T-helper 22 cell (primary cell): ENCODE measurements around the gene SYNE2.
"Not testable (repeated sequence)": the region's sequence is repeated elsewhere in the genome, so short reads cannot be mapped to it uniquely, and the experiment has no call there.

Experiments
- DNase-seq: peaks from one replicate; pipeline ENCODE4 v3.0.0-alpha.2; 2020; ENCODE audit warnings: low read depth

The SYNE2 gene

GRCh38 chr14:64012720-64013119 is 159.9 kb downstream of the SYNE2 start:
- no peak for DNase-seq

DNA sequence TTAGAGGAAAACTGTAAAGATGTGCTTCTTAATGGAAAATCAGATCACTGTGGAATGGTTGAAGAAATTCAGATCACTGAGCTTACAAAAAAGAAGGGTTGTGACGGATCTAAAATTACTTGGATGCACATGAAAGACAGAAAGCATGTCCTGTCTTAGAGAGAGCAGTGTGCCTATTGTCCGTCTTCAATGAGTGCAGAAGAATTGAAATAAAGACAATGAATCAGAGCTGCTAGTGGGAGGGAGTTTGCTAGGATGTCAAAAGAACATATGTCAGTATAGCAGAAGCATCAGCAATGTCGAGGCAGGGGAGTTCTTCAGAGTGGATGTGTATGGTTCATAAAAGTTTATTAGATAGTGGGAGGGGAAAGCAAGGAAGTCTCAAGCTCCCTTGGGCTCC is 172.7 kb downstream of the SYNE2 start:
- no peak for DNase-seq

GRCh38 chr14:64026600-64026999 is 173.8 kb downstream of the SYNE2 start:
- no peak for DNase-seq

DNA sequence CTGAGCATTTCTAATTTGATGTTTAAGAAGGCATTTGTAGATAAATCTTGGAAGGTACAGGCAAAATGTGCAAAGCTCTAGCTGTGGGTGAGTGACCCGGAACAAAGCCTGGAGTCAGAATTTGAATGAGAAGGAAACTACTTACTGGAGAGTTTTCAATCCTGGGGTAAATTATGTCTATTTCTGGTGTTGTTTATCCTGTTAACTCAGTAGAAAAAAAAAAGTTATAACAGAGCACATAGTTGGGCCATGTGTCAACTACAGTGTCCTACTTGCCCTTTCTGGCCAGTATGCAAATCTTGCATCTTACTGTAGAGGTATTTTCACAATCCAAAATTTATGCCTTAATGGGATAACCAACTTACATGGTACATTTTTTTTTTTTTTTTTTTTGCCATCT is 182.3 kb downstream of the SYNE2 start:
- DNase-seq = no peak

- not testable (repeated sequence) for DNase-seq
Measured at GRCh38 chr14:64037869-64038745, 185.3 kb downstream of the SYNE2 start.

GRCh38 chr14:64038841-64039542 is 186.2 kb downstream of the SYNE2 start:
- DNase-seq = no peak

GRCh38 chr14:64040044-64040443 is 187.2 kb downstream of the SYNE2 start:
- DNase-seq = no peak

DNA sequence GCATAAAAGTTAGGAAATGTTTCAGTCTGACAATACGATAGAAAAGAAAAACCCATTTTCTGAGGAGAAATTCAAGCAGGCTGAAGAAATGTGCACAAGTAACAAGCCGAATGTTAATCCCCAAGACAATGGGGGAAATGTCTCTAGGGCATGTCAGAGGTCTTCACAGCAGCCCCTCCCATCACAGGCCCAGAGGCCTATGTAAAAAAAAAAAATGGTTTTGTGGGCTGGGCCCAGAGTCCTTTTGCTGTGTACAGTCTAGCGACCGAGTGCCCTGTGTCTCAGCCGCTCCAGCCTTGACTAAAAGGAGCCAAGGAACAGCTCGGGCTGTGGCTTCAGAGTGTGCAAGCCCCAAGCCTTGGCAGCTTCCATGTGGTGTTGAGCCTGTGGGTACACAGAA is 190.5 kb downstream of the SYNE2 start:
- DNase-seq = not testable (repeated sequence)

- no peak for DNase-seq
Measured at GRCh38 chr14:64045091-64045490, 192.3 kb downstream of the SYNE2 start.

DNA sequence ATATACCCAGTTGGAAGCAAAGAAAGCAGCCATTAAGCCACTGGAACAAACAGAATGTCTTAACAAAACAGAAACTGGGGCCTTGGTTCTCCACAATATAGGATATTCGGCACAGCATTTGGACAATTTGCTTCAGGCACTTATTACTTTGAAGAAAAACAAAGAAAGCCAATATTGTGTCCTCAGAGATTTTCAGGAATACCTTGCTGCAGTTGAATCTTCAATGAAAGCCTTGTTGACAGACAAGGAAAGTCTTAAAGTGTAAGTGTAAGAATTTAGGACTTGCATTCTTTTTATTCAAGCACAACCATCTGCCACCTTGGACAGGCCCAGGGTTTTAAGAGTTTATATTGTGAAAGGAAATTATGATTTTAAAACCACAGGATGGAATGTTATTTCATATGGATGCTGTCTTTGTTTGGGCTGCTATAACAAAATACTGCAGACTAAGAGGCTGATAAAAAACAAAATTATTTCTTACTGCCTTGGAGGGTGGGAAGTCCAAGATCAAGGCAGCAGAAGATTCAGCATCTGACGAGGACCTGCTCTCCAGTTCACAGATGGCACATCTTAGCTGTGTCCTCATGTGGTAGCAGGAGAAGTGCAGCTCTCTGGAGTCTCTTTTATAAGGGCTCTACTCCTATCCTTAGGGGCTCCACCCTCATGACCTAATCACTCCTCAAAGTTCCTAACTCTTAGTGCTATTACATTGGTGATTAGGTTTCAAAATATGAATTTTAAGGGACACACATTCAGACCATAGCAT is 197.0 kb downstream of the SYNE2 start:
- no peak for DNase-seq

GRCh38 chr14:64053694-64054669 is 201.2 kb downstream of the SYNE2 start:
- DNase-seq = no peak

DNA sequence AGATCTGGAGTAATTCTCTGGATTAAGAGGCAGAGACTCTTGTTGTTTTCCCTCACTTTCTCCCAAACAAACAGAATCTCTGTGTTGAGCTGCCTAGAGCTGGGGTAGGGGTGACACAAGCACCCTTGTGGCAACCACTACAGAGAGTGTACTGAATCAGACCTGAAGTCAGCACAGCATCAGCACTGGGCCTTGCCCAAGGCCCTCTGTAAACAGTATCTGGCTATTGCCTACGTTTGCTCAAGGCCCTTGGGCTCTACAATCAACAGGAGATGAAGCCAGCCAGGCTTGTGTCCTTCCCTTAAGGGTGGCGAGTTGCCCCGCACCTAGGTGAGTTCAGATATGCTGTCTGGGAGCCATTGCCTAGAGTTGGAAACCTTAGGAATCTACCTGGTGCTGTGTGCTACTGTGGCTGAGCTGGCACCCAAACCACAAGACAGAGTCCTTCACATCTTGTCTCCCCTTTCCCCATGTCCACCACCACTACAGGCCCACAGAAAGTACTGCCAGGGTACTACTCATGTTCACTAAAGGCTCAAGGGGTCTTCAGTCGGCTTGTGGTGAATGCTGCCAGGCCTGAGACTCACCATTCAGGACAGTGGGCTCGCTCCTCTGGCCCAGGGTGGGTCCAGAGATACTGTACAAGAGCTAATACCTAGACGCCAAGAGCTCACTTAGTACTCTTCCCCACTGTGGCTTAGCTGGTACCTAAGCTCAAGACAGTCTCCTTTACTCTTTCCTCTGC is 206.8 kb downstream of the SYNE2 start:
- no peak for DNase-seq

- DNase-seq = no peak
Measured at GRCh38 chr14:64060199-64060545, 207.4 kb downstream of the SYNE2 start.

- DNase-seq = no peak
Measured at GRCh38 chr14:64060648-64061096, 207.9 kb downstream of the SYNE2 start.

DNA sequence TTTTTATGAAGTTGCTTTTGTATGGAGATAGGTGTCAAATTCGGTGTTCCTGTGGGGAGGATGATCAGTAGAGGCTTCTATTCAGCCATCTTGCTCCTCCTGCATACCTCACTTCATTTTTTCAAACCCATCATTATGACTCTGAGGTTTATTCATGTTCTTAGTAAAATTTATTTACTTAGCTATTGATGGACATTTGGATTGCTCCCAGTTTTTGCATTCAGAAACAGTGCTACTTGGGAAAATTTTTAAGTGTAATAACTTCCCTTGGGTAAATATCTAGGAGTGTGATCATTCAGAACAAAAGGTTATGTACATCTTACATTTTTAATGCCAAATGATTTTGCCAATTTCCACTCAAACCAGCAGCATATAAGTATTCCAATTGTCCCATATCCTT is 208.3 kb downstream of the SYNE2 start:
- no peak for DNase-seq

GRCh38 chr14:64061706-64062105 is 208.9 kb downstream of the SYNE2 start:
- DNase-seq = no peak

DNA sequence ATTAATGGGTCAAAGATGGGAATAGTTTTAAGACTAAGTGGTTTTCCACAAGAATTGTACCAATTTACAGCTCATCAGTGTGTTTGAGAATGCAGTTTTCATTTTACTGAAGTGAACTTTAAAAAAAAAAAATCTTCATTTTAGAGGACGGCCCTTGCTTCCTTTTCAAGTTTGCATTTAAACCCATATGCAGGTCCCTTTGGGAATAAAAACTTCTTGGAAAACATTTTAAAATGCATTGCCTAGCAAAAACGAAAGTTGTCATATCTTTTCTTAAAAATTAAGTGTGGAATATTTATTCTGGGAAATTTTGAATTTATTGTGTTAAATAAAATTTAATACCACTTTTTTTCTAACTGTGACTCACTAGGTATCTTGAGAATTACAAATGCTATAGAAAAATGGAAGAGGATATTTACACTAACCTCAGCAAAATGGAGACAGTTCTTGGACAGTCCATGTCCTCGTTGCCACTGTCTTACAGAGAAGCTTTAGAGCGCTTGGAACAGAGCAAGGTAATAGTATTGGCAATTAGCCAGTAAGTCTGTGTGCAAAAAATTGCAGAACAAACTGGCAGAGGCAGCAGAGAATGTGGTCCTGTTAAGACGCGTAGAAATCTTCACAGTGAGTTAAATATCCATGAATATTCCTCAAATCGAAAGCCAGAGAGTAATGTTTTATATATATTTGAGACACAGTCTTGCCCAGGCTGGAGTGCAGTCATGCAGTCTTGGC is 209.7 kb downstream of the SYNE2 start:
- DNase-seq = no peak

DNA sequence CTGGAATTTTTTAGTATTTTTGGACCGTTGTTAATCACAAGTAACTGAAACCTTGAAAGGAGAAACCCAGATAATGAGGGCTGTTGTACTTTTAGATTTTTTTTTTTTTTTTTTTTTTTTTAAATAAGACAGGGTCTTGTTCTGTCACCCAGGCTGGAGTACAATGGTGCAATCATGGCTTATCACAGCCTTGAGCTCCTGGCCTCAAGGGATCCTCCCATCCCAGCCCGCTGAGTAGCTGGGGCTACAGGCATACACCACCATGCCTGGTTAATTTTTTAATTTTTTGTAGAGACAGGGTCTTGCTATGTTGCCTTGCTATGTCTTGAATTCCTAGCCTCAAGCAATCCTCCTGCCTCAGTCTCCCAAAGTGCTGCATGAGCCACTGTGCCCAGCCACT is 211.6 kb downstream of the SYNE2 start:
- DNase-seq = no peak

GRCh38 chr14:64069634-64070359 is 217.0 kb downstream of the SYNE2 start:
- DNase-seq = no peak
